K562 (cell line): ENCODE results near the gene GRM3. TPM values are rescaled to one million over a fixed set of nuclear protein-coding genes. Genes with fewer than 3 reads are reported as not detected.
A peak's percentile ranks its signal among the peaks of the same experiment; 100 is the strongest.

Source experiments
- ATAC-seq: fragments of 200-7000 bp; cut with Tn5 transposase; 3 replicates; pipeline ENCODE4 v1.9.1; 2020; ENCODE audit warnings: moderate library complexity
- BruUV-seq: library from RNA; stranded (reverse); fragments of 400-500 nt; replicated peaks from 2 replicates; lab custom pipeline; 2021; lab: Mats Ljungman, UMichigan
- CTCF ChIA-PET: fragments of 300-600 bp; formaldehyde crosslinking; extraction: SDS; loops from one replicate; lab custom pipeline; 2021; ENCODE audit warnings: low intra/inter-chr PET ratio; lab: Yijun Ruan, JAX
- POLR2A ChIA-PET: fragments of 300-600, 350-650 bp; sonication (Branson Sonifier 250); formaldehyde crosslinking; extraction: SDS; loops from one replicate; lab custom pipeline; 2021; ENCODE audit warnings: antibody characterized with exemption, inconsistent platforms; lab: Yijun Ruan, JAX
- DNase-seq, 4 experiments: peaks; one replicate each; pipeline versions ENCODE4 v3.0.0 to v3.0.0-alpha.2; 2011 to 2018; ENCODE audit warnings: low spot score in 3 of 4, mixed read lengths in 3 of 4; ENCODE audit errors: extremely low read depth in 1 of 4
- FAIRE-seq: peaks from 2 replicates; lab custom pipeline; 2011; peaks lifted over from hg19 to GRCh38; lab: Jason Lieb, UNC
- H2AFZ ChIP-seq: 2 replicates; pipeline ENCODE4 v1.6.0; 2011; ENCODE audit warnings: low read depth, low read length, control low read depth, inconsistent platforms
- H3K27ac ChIP-seq: fragments of 200-600 bp; 3 replicates; pipeline ENCODE4 v1.8.0; 2011; ENCODE audit warnings: low read depth, mild to moderate bottlenecking, control low read depth, inconsistent platforms, low read length, moderate library complexity, mixed read lengths; ENCODE audit errors: extremely low read depth
- H3K27me3 ChIP-seq, 2 experiments: fragments of 300-600 bp in 1 of 2; 2 replicates in 1 of 2; 3 replicates in 1 of 2; pipeline versions ENCODE4 v1.6.0 to v1.8.0; 2011; ENCODE audit warnings: inconsistent platforms in 2 of 2, low read length in 2 of 2, mild to moderate bottlenecking in 1 of 2, mixed read lengths in 1 of 2, moderate library complexity in 1 of 2; ENCODE audit not compliant: control insufficient read depth in 2 of 2, insufficient read depth in 2 of 2
- H3K36me3 ChIP-seq: fragments of 300-600 bp; 3 replicates; pipeline ENCODE4 v1.8.0; 2011; ENCODE audit warnings: mild to moderate bottlenecking, low read length, inconsistent platforms; ENCODE audit not compliant: control insufficient read depth, insufficient read depth
- H3K4me1 ChIP-seq, 2 experiments: fragments of 200-600 bp in 1 of 2; replicated peaks in 1 of 2; 2 replicates in 1 of 2; 3 replicates in 1 of 2; pipeline versions ENCODE4 v1.5.1 to v1.8.0; 2011; ENCODE audit warnings: inconsistent platforms in 2 of 2, low read length in 2 of 2, mild to moderate bottlenecking in 1 of 2, mixed read lengths in 1 of 2, moderate library complexity in 1 of 2; ENCODE audit not compliant: control insufficient read depth in 2 of 2, insufficient read depth in 2 of 2
- H3K4me2 ChIP-seq: 2 replicates; pipeline ENCODE4 v1.6.1; 2011; ENCODE audit warnings: low read length, control low read depth, inconsistent platforms, mixed read lengths; ENCODE audit not compliant: insufficient read depth
- H3K4me3 ChIP-seq: fragments of 200-600 bp; sonication (generic), shearing (Covaris generic); 2 replicates; pipeline ENCODE4 v1.5.1; 2016; ENCODE audit warnings: control low read depth, inconsistent platforms
- H3K79me2 ChIP-seq: fragments of 200-600 bp; 3 replicates; pipeline ENCODE4 v1.8.0; 2011; ENCODE audit warnings: low read length, inconsistent platforms; ENCODE audit not compliant: control insufficient read depth, insufficient read depth
- H3K9ac ChIP-seq, 2 experiments: 2 replicates each; pipeline versions ENCODE4 v1.6.0 to v1.6.1; 2011; ENCODE audit warnings: low read depth in 2 of 2, low read length in 2 of 2, control low read depth in 1 of 2, inconsistent platforms in 1 of 2, mild to moderate bottlenecking in 1 of 2, mixed read lengths in 1 of 2; ENCODE audit not compliant: insufficient read depth in 1 of 2
- H3K9me1 ChIP-seq: one replicate; pipeline ENCODE4 v1.6.0; 2011; ENCODE audit warnings: inconsistent platforms, mild to moderate bottlenecking, low read length, moderate library complexity; ENCODE audit not compliant: control insufficient read depth, insufficient read depth
- H3K9me3 ChIP-seq: replicated peaks from 2 replicates; pipeline ENCODE4 v1.5.1; 2011; ENCODE audit warnings: low read depth, low read length, inconsistent platforms; ENCODE audit not compliant: control insufficient read depth, insufficient read depth
- H4K20me1 ChIP-seq: replicated peaks from 2 replicates; pipeline ENCODE4 v1.6.1; 2011; ENCODE audit warnings: low read length, inconsistent platforms, mixed read lengths; ENCODE audit not compliant: control insufficient read depth, insufficient read depth
- CBX5 ChIP-seq: IDR thresholded peaks from 2 replicates; pipeline ENCODE4 v1.6.1; 2014; ENCODE audit warnings: low read depth, borderline replicate concordance
- CCAR2 ChIP-seq: fragments of 200-400 bp; formaldehyde crosslinking; IDR thresholded peaks from 2 replicates; pipeline ENCODE4 v1.6.1; 2017; ENCODE audit warnings: mild to moderate bottlenecking, low read depth, low read length
- FOXM1 ChIP-seq, 2 experiments: fragments of 450-650 bp in 1 of 2; sonication (generic) in 1 of 2; formaldehyde crosslinking in 1 of 2; IDR thresholded peaks; 2 replicates each; pipeline versions ENCODE4 v1.6.1 to v1.9.0; 2017 to 2022; ENCODE audit warnings: low read depth in 2 of 2, mild to moderate bottlenecking in 2 of 2, missing genetic modification reagents in 1 of 2, moderate library complexity in 1 of 2
- HCFC1 ChIP-seq: IDR thresholded peaks from 2 replicates; pipeline ENCODE4 v1.6.1; 2012; ENCODE audit warnings: low read depth, low read length, improper control_type of control experiment
- MECOM ChIP-seq: fragments of 250-450 bp; sonication (Bioruptor Pico); IDR thresholded peaks from 2 replicates; pipeline ENCODE4 v1.8.0; 2022; ENCODE audit warnings: inconsistent platforms
- MLLT1 ChIP-seq, 2 experiments: fragments of 450-650 bp; IDR thresholded peaks; 2 replicates each; pipeline ENCODE4 v1.6.1; 2016
- MTA1 ChIP-seq: fragments of 450-650 bp; IDR thresholded peaks from 2 replicates; pipeline ENCODE4 v1.6.1; 2017; ENCODE audit warnings: borderline replicate concordance
- NR4A1 ChIP-seq, 2 experiments: fragments of 250-450 bp in 1 of 2; fragments of 450-650 bp in 1 of 2; sonication (Bioruptor Pico) in 1 of 2; IDR thresholded peaks; 2 replicates each; pipeline versions ENCODE4 v1.4.0 to v1.6.1; 2016 to 2020; ENCODE audit warnings: mild to moderate bottlenecking in 2 of 2, missing compliant biosample characterization in 1 of 2, missing genetic modification characterization in 1 of 2, moderate library complexity in 1 of 2
- POLR2AphosphoS5 ChIP-seq: IDR thresholded peaks from 2 replicates; pipeline ENCODE4 v1.6.1; 2011; ENCODE audit warnings: mild to moderate bottlenecking, low read depth, low read length, moderate library complexity; ENCODE audit not compliant: control insufficient read depth, insufficient read depth
- RREB1 ChIP-seq: fragments of 250-450 bp; sonication (Bioruptor Pico); IDR thresholded peaks from 2 replicates; pipeline ENCODE4 v1.4.0; 2020
- SNRNP70 ChIP-seq: fragments of 200-400 bp; formaldehyde crosslinking; optimal IDR thresholded peaks from 2 replicates; pipeline ENCODE3; 2017; ENCODE audit warnings: low read depth, low read length
- ZFP30 ChIP-seq: fragments of 250-450 bp; sonication (Bioruptor Pico); IDR thresholded peaks from 2 replicates; pipeline ENCODE4 v1.8.0; 2022; ENCODE audit warnings: moderate library complexity, mild to moderate bottlenecking, inconsistent platforms, borderline replicate concordance
- ZNF12 ChIP-seq: sonication (generic); formaldehyde crosslinking; IDR thresholded peaks from 2 replicates; pipeline ENCODE4 v1.4.0; 2020; ENCODE audit warnings: mild to moderate bottlenecking, missing genetic modification reagents
- ZNF655 ChIP-seq: fragments of 250-450 bp; sonication (Bioruptor Pico); IDR thresholded peaks from 2 replicates; pipeline ENCODE4 v1.5.0; 2021
- WGBS: fragments of 100-300 bp; shearing (Covaris generic); methylation state at CpG from one replicate; pipeline ENCODE4 v1.1.6; 2016; ENCODE audit warnings: low coverage, mixed read lengths; ENCODE audit not compliant: insufficient coverage; ENCODE audit errors: missing lambda C conversion rate; 5-methylcytosine and 5-hydroxymethylcytosine counted together
- in situ Hi-C: fragments of 300-500 bp; cut with MboI; formaldehyde crosslinking; loops from 4 replicates; pipeline ENCODE4 v1.15.0; 2018; ENCODE audit warnings: inconsistent platforms, mixed read lengths
- intact Hi-C: fragments of 100-400 bp; cut with micrococcal nuclease; formaldehyde crosslinking; loops from 2 replicates; pipeline ENCODE4 v1.14.2; 2022
- polyA plus RNA-seq, 8 experiments: library from polyadenylated mRNA; depleted of rRNA in 4 of 8; stranded (reverse) in 5 of 8; unstranded in 3 of 8; fragments of >200 nt; fragmentation: Nextera tagmentation in 2 of 8; fragmentation: Illumina TruSeq in 1 of 8; extraction: Ambion mirVana in 2 of 8; extraction: Trizol in 1 of 8; gene quantifications; 2 replicates each; pipeline versions ENCODE4 v1.2.1 to v1.2.3, GENCODE V29; 2011 to 2014; ENCODE audit warnings: inconsistent platforms in 1 of 8, missing spikeins in 1 of 8
- total RNA-seq, 7 experiments: library from RNA; depleted of rRNA in 6 of 7; stranded (reverse); fragments of >200 nt in 6 of 7; fragmentation: Illumina TruSeq in 2 of 7; extraction: Trizol in 2 of 7; gene quantifications; 2 replicates each; pipeline versions ENCODE4 v1.2.1 to v1.2.3, GENCODE V29; 2011 to 2021; ENCODE audit warnings: low replicate concordance in 1 of 7

The GRM3 gene
- total and polyA plus RNA-seq, 9 of the 15 experiments (the other 6 are each of a cell fraction or from before 2014, with no cell fraction given) = 0.03 to 0.08 (median 0.03) TPM; not detected in 6

GRCh38 chr7:86837235-86837634, 193.5 kb downstream of the GRM3 start:
- Histone ChIP-seq H2AFZ (no peak overlapping the region), H3K9me3 (no peaks in the 10 kb centered on the region), H3K79me2 (no peaks in the 10 kb centered on the region), H3K4me2 (no peak overlapping the region), H3K4me1 (no peaks in the 10 kb centered on the region), H3K27ac (no peak overlapping the region), H3K9ac (no peak overlapping the region), H3K27me3 (no peaks in the 10 kb centered on the region; a peak in 1 of 5 replicates), H3K9me1 (no peaks in the 10 kb centered on the region), H4K20me1 (no peaks in the 10 kb centered on the region), H3K4me3 (no peak overlapping the region), H3K36me3 (no peaks in the 10 kb centered on the region)
- intact Hi-C loops = no loop called here
- ChIA-PET POLR2A (no interaction called here), CTCF (no interaction called here)
- 0% methylated on average over 3 of the region's 3 CpGs for WGBS
- FAIRE-seq (no peak), ATAC-seq (peak; percentile 34; the same call in 1 of the 3 replicates), DNase-seq (no peak)
- BruUV-seq = no TSS peak
- in situ Hi-C loops = no loop called here
- TF ChIP-seq MLLT1 (IDR thresholded peaks at IDR 0.05) (no peak), ZNF655 (no peak), CCAR2 (no peak), RREB1 (CRISPR knock-in tag) (no peak), FOXM1 (IDR thresholded peaks at IDR 0.05; ENCODE audit: low read depth) (no peak), FOXM1 (CRISPR knock-in tag; IDR thresholded peaks at IDR 0.05; ENCODE audit: low read depth) (no peak), ZFP30 (CRISPR knock-in tag) (no peak), MTA1 (no peak), ZNF12 (CRISPR knock-in tag) (no peak), NR4A1 (CRISPR knock-in tag; IDR thresholded peaks at IDR 0.05) (no peak), NR4A1 (tag; IDR thresholded peaks at IDR 0.05) (no peak), MECOM (no peak), SNRNP70 (no peak), HCFC1 (no peak), CBX5 (no peak), POLR2AphosphoS5 (no peak)
